CD4-positive, CD25-positive, alpha-beta regulatory T cell (primary cell): ENCODE measurements around the gene MCC. TPM values are rescaled to one million over a fixed set of nuclear protein-coding genes. Genes with fewer than 3 reads are reported as not detected.
"Not testable (repeated sequence)": the region's sequence is repeated elsewhere in the genome, so short reads cannot be mapped to it uniquely, and the experiment has no call there.

Source experiments
- ATAC-seq, 2 donors: fragments of 150-1000 bp; cut with Tn5 transposase; one replicate each; pipeline ENCODE4 v1.10.0; 2021; ENCODE audit warnings: low read depth in 2 of 2, moderate number of reproducible peaks in 2 of 2, moderate library complexity in 1 of 2
- DNase-seq, 3 donors: peaks; one replicate each; pipeline versions ENCODE4 v3.0.0 to v3.0.0-alpha.2; 2012 to 2022; ENCODE audit warnings: mixed read lengths in 1 of 3
- H3K27ac ChIP-seq: one replicate; pipeline ENCODE4 v1.7.0; 2013; ENCODE audit warnings: mild to moderate bottlenecking, low read length; ENCODE audit not compliant: insufficient read depth, poor library complexity, severe bottlenecking
- H3K27me3 ChIP-seq: one replicate; pipeline ENCODE4 v1.7.0; 2013; ENCODE audit warnings: low read length; ENCODE audit not compliant: control insufficient read depth, insufficient read depth
- H3K36me3 ChIP-seq: one replicate; pipeline ENCODE4 v1.7.0; 2013; ENCODE audit warnings: mild to moderate bottlenecking, low read length, moderate library complexity; ENCODE audit not compliant: control insufficient read depth, insufficient read depth
- H3K4me1 ChIP-seq: 2 replicates; pipeline ENCODE4 v1.7.0; 2013; ENCODE audit warnings: mild to moderate bottlenecking, low read length; ENCODE audit not compliant: insufficient read depth, control insufficient read depth, poor library complexity, severe bottlenecking
- H3K4me3 ChIP-seq: one replicate; pipeline ENCODE4 v1.7.0; 2013; ENCODE audit warnings: low read depth, mild to moderate bottlenecking, low read length, moderate library complexity
- H3K9me3 ChIP-seq, 2 experiments: 1 replicate in 1 of 2; 2 replicates in 1 of 2; pipeline ENCODE4 v1.7.0; 2013; ENCODE audit warnings: low read length in 2 of 2, mild to moderate bottlenecking in 1 of 2, moderate library complexity in 1 of 2; ENCODE audit not compliant: control insufficient read depth in 2 of 2
- H3K27ac Mint-ChIP-seq, 3 donors: one replicate each; pipeline ENCODE4 v1.8.0; 2020 to 2022; ENCODE audit warnings: mild to moderate bottlenecking in 3 of 3, mixed read lengths in 3 of 3, moderate library complexity in 2 of 3
- H3K27me3 Mint-ChIP-seq: one replicate; pipeline ENCODE4 v1.8.0; 2022; ENCODE audit warnings: mild to moderate bottlenecking, mixed read lengths
- H3K36me3 Mint-ChIP-seq: one replicate; pipeline ENCODE4 v1.8.0; 2020; ENCODE audit warnings: mixed read lengths
- H3K4me1 Mint-ChIP-seq, 4 donors: one replicate each; pipeline ENCODE4 v1.8.0; 2020 to 2022; ENCODE audit warnings: mixed read lengths in 4 of 4, mild to moderate bottlenecking in 1 of 4
- H3K4me3 Mint-ChIP-seq, 4 donors: one replicate each; pipeline ENCODE4 v1.8.0; 2020 to 2022; ENCODE audit warnings: mild to moderate bottlenecking in 4 of 4, mixed read lengths in 4 of 4, moderate library complexity in 3 of 4
- H3K9me3 Mint-ChIP-seq, 7 donors: one replicate each; pipeline ENCODE4 v1.8.0; 2020 to 2022; ENCODE audit warnings: mixed read lengths in 7 of 7, mild to moderate bottlenecking in 3 of 7, moderate library complexity in 2 of 7
- polyA plus RNA-seq, 4 donors: library from polyadenylated mRNA; unstranded; fragments of 300-500 nt; fragmentation: Illumina TruSeq; gene quantifications; one replicate each; pipeline ENCODE4 v1.2.3, GENCODE V29; 2021
- total RNA-seq: library from RNA; stranded (reverse); gene quantifications from one replicate; pipeline ENCODE4 v1.2.3, GENCODE V29; 2022

The MCC gene
- total and polyA plus RNA-seq, 5 donors from 2014 or later: 0.47 to 11.1 (median 3.4) TPM

- H3K27ac Mint-ChIP-seq, H3K4me3 ChIP-seq, H3K27me3 ChIP-seq, H3K4me3 Mint-ChIP-seq, H3K4me1 ChIP-seq, H3K27ac ChIP-seq, ATAC-seq, DNase-seq, H3K36me3 ChIP-seq, H3K9me3 ChIP-seq, H3K27me3 Mint-ChIP-seq: not testable (repeated sequence)
- Mint-ChIP-seq H3K36me3 (peaks cover 15% of the 10 kb centered on the region), H3K9me3 (peaks cover 0 to 14% (median 4%) of the 10 kb centered on the region in 7 donors), H3K4me1 (peaks cover 0 to 14% (median under 1%) of the 10 kb centered on the region in 4 donors)
Measured at GRCh38 chr5:113076649-113077048, 411.6 kb downstream of the MCC start.

DNA sequence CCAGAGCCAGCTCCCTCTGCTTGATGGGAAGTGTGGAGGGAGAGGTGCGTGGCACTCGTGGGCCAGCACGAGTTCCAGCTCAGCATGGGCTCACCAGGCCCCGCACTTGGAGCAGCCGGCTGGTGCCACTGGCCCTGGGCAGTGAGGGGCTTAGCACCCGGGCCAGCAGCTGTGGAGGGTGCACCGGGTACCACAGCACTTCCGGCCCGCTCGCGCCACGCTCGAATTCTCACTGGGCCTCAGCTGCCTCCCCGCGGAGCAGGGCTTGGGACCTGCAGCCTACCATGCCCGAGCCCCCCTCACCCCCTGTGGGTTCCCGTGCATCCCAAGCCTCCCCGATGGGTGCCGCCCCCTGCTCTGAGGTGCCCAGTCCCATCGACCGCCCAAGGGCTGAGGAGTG, 413.2 kb downstream of the MCC start:
- Mint-ChIP-seq H3K27ac (no peak overlapping the region), H3K4me1 (peaks cover 0 to 14% (median under 1%) of the 10 kb centered on the region in 4 donors), H3K4me3 (no peak overlapping the region), H3K36me3 (peaks cover 15% of the 10 kb centered on the region), H3K27me3 (no peaks in the 10 kb centered on the region), H3K9me3 (peaks cover 0 to 14% (median 4%) of the 10 kb centered on the region in 7 donors)
- Histone ChIP-seq H3K27me3 (no peaks in the 10 kb centered on the region), H3K9me3 (no peaks in the 10 kb centered on the region), H3K27ac (no peak overlapping the region), H3K36me3 (no peaks in the 10 kb centered on the region), H3K4me3 (no peak overlapping the region), H3K4me1 (no peaks in the 10 kb centered on the region)
- no peak for ATAC-seq
- DNase-seq: no peak

- H3K4me3 ChIP-seq, H3K4me3 Mint-ChIP-seq, H3K27me3 Mint-ChIP-seq, H3K9me3 ChIP-seq, ATAC-seq, H3K36me3 ChIP-seq, H3K27ac Mint-ChIP-seq, H3K27me3 ChIP-seq, H3K27ac ChIP-seq, H3K4me1 ChIP-seq: not testable (repeated sequence)
- peaks cover 0 to 14% (median under 1%) of the 10 kb centered on the region in 4 donors for H3K4me1 Mint-ChIP-seq
- peaks cover 0 to 14% (median 4%) of the 10 kb centered on the region in 7 donors for H3K9me3 Mint-ChIP-seq
- peak in 1 of 3 donors; percentile 13 for DNase-seq
- H3K36me3 Mint-ChIP-seq: peaks cover 18% of the 10 kb centered on the region
Measured at GRCh38 chr5:113073629-113074034, 414.6 kb downstream of the MCC start.

GRCh38 chr5:113071401-113071800, 416.9 kb downstream of the MCC start:
- Histone ChIP-seq H3K9me3 (no peaks in the 10 kb centered on the region), H3K36me3 (no peaks in the 10 kb centered on the region), H3K4me3 (no peak overlapping the region), H3K4me1 (no peaks in the 10 kb centered on the region), H3K27me3 (no peaks in the 10 kb centered on the region), H3K27ac (no peak overlapping the region)
- no peak overlapping the region for H3K27ac Mint-ChIP-seq
- H3K36me3 Mint-ChIP-seq: peaks cover 9% of the 10 kb centered on the region
- no peaks in the 10 kb centered on the region for H3K27me3 Mint-ChIP-seq
- H3K4me1 Mint-ChIP-seq: peaks cover 0 to 14% (median under 1%) of the 10 kb centered on the region in 4 donors
- H3K4me3 Mint-ChIP-seq: no peak overlapping the region
- ATAC-seq (no peak), DNase-seq (no peak)
- peaks cover 0 to 3% (median 0%) of the 10 kb centered on the region in 7 donors for H3K9me3 Mint-ChIP-seq

GRCh38 chr5:113070901-113071300, 417.4 kb downstream of the MCC start:
- Mint-ChIP-seq H3K4me1 (peaks cover 0 to 14% (median under 1%) of the 10 kb centered on the region in 4 donors), H3K9me3 (peaks cover 0 to 3% (median 0%) of the 10 kb centered on the region in 7 donors), H3K27me3 (no peaks in the 10 kb centered on the region), H3K27ac (no peak overlapping the region), H3K4me3 (no peak overlapping the region), H3K36me3 (peaks cover 9% of the 10 kb centered on the region)
- Histone ChIP-seq H3K9me3 (no peaks in the 10 kb centered on the region), H3K27me3 (no peaks in the 10 kb centered on the region), H3K36me3 (no peaks in the 10 kb centered on the region), H3K4me3 (no peak overlapping the region), H3K27ac (no peak overlapping the region), H3K4me1 (no peaks in the 10 kb centered on the region)
- ATAC-seq (no peak), DNase-seq (no peak)

- no peak for DNase-seq
- Mint-ChIP-seq H3K4me3 (no peak overlapping the region), H3K9me3 (peaks cover 0 to 3% (median 0%) of the 10 kb centered on the region in 7 donors), H3K4me1 (peaks cover 0 to 6% (median 0%) of the 10 kb centered on the region in 4 donors), H3K27ac (peak overlapping the region in 2 of 3 donors; percentile 26 to 60), H3K36me3 (peaks cover 17% of the 10 kb centered on the region), H3K27me3 (no peaks in the 10 kb centered on the region)
- ATAC-seq: no peak
- Histone ChIP-seq H3K27me3 (no peaks in the 10 kb centered on the region), H3K36me3 (no peaks in the 10 kb centered on the region), H3K4me3 (no peak overlapping the region), H3K4me1 (no peaks in the 10 kb centered on the region), H3K9me3 (no peaks in the 10 kb centered on the region), H3K27ac (no peak overlapping the region)
Measured at GRCh38 chr5:113068559-113068958, 419.7 kb downstream of the MCC start.

GRCh38 chr5:113067635-113068344, 420.5 kb downstream of the MCC start:
- peaks cover under 1 to 9% (median 4%) of the 10 kb centered on the region in 4 donors for H3K4me1 Mint-ChIP-seq
- Histone ChIP-seq H3K4me1 (peaks cover 6% of the 10 kb centered on the region), H3K4me3 (no peak overlapping the region), H3K27me3 (no peaks in the 10 kb centered on the region), H3K27ac (no peak overlapping the region), H3K36me3 (no peaks in the 10 kb centered on the region), H3K9me3 (no peaks in the 10 kb centered on the region)
- peaks cover 0 to 3% (median 0%) of the 10 kb centered on the region in 7 donors for H3K9me3 Mint-ChIP-seq
- no peak overlapping the region for H3K4me3 Mint-ChIP-seq
- ATAC-seq (no peak), DNase-seq (no peak)
- no peaks in the 10 kb centered on the region for H3K27me3 Mint-ChIP-seq
- H3K27ac Mint-ChIP-seq: peak overlapping the region in 1 of 3 donors; percentile 43
- peaks cover 16% of the 10 kb centered on the region for H3K36me3 Mint-ChIP-seq

GRCh38 chr5:113065626-113066025, 422.6 kb downstream of the MCC start:
- peaks cover 24% of the 10 kb centered on the region for H3K36me3 Mint-ChIP-seq
- Histone ChIP-seq H3K27ac (no peak overlapping the region), H3K4me3 (no peak overlapping the region), H3K9me3 (no peaks in the 10 kb centered on the region), H3K27me3 (no peaks in the 10 kb centered on the region), H3K4me1 (peaks cover 19% of the 10 kb centered on the region), H3K36me3 (no peaks in the 10 kb centered on the region)
- ATAC-seq (no peak), DNase-seq (no peak)
- peaks cover 0 to 1% (median 0%) of the 10 kb centered on the region in 7 donors for H3K9me3 Mint-ChIP-seq
- H3K27me3 Mint-ChIP-seq: no peaks in the 10 kb centered on the region
- no peak overlapping the region for H3K4me3 Mint-ChIP-seq
- H3K4me1 Mint-ChIP-seq: peaks cover 8 to 22% (median 15%) of the 10 kb centered on the region in 4 donors
- no peak overlapping the region for H3K27ac Mint-ChIP-seq
